AG04450 (cell line): ENCODE measurements around the gene KCNJ4. TPM values are rescaled to one million over a fixed set of nuclear protein-coding genes. Genes with fewer than 3 reads are reported as not detected.

Experiments used
- CTCF ChIA-PET: fragments of 300-600, 350-600 bp; formaldehyde crosslinking; extraction: SDS; loops from one replicate; lab custom pipeline; 2022; ENCODE audit warnings: antibody characterized with exemption, inconsistent platforms; lab: Charles Lee
- POLR2A ChIA-PET: fragments of 350-600 bp; formaldehyde crosslinking; extraction: SDS; loops from one replicate; lab custom pipeline; 2021; ENCODE audit warnings: antibody characterized with exemption, inconsistent platforms; lab: Yijun Ruan, JAX
- DNase-seq: peaks from one replicate; pipeline ENCODE4 v3.0.0-alpha.2; 2011; ENCODE audit warnings: low read depth, low spot score
- H3K27ac ChIP-seq: one replicate; pipeline ENCODE4 v1.5.1; 2012; ENCODE audit warnings: low read depth, low read length, control low read depth
- H3K27me3 ChIP-seq: one replicate; pipeline ENCODE4 v1.6.0; 2012; ENCODE audit warnings: low read length; ENCODE audit not compliant: control insufficient read depth, insufficient read depth
- H3K4me3 ChIP-seq: 2 replicates; pipeline ENCODE4 v1.5.1; 2011; ENCODE audit warnings: mild to moderate bottlenecking, low read depth, low read length, control low read depth
- H3K9me3 ChIP-seq: 2 replicates; pipeline ENCODE4 v1.5.1; 2012; ENCODE audit warnings: low read length; ENCODE audit not compliant: control insufficient read depth, insufficient read depth
- polyA plus RNA-seq: library from polyadenylated mRNA; depleted of rRNA; stranded (reverse); fragments of >200 nt; gene quantifications from 2 replicates; pipeline ENCODE4 v1.2.3, GENCODE V29; 2011
- TF ChIP-seq, protein P1 (sequence below): IDR thresholded peaks from 2 replicates; pipeline ENCODE4 v1.5.1; 2011; ENCODE audit warnings: low read depth, low read length, control low read depth, inconsistent platforms

Gene KCNJ4
- polyA plus RNA-seq, 1 experiment, result not detected

- no peaks in the 10 kb centered on the region; the same call in 1 of the 2 replicates for H3K9me3 ChIP-seq
- POLR2A ChIA-PET, result no interaction called here
- peaks cover 76% of the 10 kb centered on the region for H3K27me3 ChIP-seq
- peak overlapping the region; percentile 4; the same call in 1 of the 2 replicates for H3K4me3 ChIP-seq
- no peak for DNase-seq
- H3K27ac ChIP-seq, result no peak overlapping the region
- CTCF ChIA-PET, result no interaction called here
- TF ChIP-seq, protein P1, sequence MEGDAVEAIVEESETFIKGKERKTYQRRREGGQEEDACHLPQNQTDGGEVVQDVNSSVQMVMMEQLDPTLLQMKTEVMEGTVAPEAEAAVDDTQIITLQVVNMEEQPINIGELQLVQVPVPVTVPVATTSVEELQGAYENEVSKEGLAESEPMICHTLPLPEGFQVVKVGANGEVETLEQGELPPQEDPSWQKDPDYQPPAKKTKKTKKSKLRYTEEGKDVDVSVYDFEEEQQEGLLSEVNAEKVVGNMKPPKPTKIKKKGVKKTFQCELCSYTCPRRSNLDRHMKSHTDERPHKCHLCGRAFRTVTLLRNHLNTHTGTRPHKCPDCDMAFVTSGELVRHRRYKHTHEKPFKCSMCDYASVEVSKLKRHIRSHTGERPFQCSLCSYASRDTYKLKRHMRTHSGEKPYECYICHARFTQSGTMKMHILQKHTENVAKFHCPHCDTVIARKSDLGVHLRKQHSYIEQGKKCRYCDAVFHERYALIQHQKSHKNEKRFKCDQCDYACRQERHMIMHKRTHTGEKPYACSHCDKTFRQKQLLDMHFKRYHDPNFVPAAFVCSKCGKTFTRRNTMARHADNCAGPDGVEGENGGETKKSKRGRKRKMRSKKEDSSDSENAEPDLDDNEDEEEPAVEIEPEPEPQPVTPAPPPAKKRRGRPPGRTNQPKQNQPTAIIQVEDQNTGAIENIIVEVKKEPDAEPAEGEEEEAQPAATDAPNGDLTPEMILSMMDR, result no peak
Measured at GRCh38 chr22:38454353-38455075, 485 bp downstream of the KCNJ4 start.

GRCh38 chr22:38453996-38454352 is 1.0 kb downstream of the KCNJ4 start:
- H3K27ac ChIP-seq, result no peak overlapping the region
- DNase-seq, result no peak
- no peaks in the 10 kb centered on the region; the same call in 1 of the 2 replicates for H3K9me3 ChIP-seq
- TF ChIP-seq, protein P1, result no peak
- H3K27me3 ChIP-seq, result peaks cover 77% of the 10 kb centered on the region
- no peak overlapping the region for H3K4me3 ChIP-seq
- POLR2A ChIA-PET, result no interaction called here
- CTCF ChIA-PET, result no interaction called here

DNA sequence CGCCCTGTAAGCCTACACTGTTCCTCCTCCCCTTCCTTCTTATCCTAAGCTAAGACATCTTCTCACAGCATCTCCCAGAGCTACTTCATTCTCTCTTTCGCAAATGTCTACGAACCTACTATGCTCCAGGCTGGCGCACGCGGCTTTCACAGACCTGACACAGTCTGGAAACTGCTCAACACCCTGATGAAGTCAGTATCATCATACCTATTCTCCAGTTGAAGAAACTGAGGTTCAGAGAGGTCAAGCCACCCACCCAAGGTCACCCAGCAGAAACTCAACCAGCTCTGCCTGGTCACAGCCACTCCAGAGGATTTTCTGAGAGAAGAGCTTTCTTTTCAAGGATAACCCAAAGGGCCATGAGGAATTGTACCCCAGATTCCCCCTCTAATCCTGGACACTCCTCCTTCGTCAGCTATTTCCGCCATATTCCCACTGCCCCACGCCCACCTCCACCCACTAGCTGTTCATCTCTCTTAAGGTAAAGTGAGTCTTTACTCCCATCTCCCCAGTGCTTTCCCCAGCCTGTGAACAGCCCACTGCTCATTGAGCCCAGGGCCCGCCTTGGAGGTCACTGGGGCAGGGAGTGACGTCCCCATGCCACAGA is 1.8 kb downstream of the KCNJ4 start:
- TF ChIP-seq, protein P1, result no peak
- no peak overlapping the region for H3K27ac ChIP-seq
- ChIA-PET CTCF (no interaction called here), POLR2A (no interaction called here)
- no peaks in the 10 kb centered on the region; the same call in 1 of the 2 replicates for H3K9me3 ChIP-seq
- no peak overlapping the region for H3K4me3 ChIP-seq
- DNase-seq, result no peak
- H3K27me3 ChIP-seq, result peaks cover 77% of the 10 kb centered on the region

GRCh38 chr22:38452373-38453065 is 2.5 kb downstream of the KCNJ4 start:
- H3K27me3 ChIP-seq, result peaks cover 72% of the 10 kb centered on the region
- no peak for DNase-seq
- no peak overlapping the region for H3K27ac ChIP-seq
- no peaks in the 10 kb centered on the region; the same call in 1 of the 2 replicates for H3K9me3 ChIP-seq
- CTCF ChIA-PET, result no interaction called here
- POLR2A ChIA-PET, result no interaction called here
- no peak overlapping the region for H3K4me3 ChIP-seq
- TF ChIP-seq, protein P1, result no peak

DNA sequence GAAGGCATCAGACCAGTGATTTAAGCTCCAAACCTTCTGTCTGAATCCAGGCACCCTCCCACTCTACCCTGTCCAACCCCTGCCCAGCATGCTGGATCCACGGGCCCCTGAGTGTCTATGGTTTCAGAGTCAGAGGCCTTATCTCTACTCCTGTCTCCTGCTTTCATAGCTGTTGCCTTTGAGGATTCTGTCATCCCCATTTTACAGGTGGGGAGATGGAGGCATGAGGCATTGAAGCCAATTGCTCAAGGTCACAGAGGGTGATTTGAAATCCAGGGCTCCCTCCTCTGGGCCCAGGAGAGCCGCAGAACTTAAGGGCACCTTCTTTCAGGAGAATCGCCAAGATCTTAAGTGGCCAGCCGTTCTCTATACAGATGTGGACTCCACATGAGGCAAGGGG is 3.1 kb downstream of the KCNJ4 start:
- ChIA-PET POLR2A (no interaction called here), CTCF (no interaction called here)
- TF ChIP-seq, protein P1, result no peak
- no peak overlapping the region for H3K27ac ChIP-seq
- no peaks in the 10 kb centered on the region; the same call in 1 of the 2 replicates for H3K9me3 ChIP-seq
- no peak for DNase-seq
- no peak overlapping the region for H3K4me3 ChIP-seq
- H3K27me3 ChIP-seq, result peaks cover 69% of the 10 kb centered on the region
